Measurements from ENCODE around the gene NPSR1.

NPSR1 gene

DNA sequence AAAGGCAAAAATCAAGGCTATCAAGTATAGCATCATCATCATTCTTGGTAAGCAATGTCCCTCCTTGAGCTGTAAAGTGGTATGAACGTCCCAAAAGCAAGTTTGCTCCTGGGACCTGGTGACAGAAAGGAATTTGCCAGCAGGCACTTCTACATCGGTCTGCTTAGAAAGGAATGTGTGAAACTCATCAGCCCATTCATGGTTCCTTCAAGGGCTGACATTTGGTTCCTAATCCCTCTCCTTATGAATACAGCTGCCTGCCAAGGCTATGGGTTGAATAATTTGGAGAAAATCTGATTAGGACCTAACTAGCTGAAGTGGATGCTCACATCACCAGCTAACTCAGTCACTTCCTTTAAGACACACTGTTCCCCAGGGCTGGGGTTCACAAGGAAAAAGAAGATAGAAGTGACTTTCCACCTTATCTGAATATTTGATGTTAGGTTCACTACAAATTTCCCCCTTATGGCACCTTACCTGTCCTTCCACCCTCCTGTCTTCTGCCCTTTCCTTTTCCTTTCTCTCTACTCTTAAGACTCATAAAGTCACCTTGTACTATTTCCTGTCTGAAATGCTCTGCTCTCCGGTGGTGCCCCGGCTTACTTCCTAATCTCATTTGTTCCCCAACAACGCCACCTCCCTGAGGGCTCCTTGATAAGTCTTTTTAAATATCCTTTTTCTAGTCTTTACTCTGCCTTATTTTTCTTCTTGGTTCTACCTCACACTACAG lies 187.1 kb downstream of the NPSR1 start:
- DNase-seq (ENCODE audit: low read depth, low spot score), result no peak
- ChIA-PET POLR2A (no interaction called here), CTCF (no interaction called here)
- TF ChIP-seq CTCF (IDR thresholded peaks at IDR 0.05; ENCODE audit: insufficient read depth, low read length, missing control alignments), result no peak
- no peak overlapping the region for H3K4me3 ChIP-seq (ENCODE audit: low read depth, low read length)

GRCh38 chr7:34845666-34846361 lies 187.8 kb downstream of the NPSR1 start:
- no peak for TF ChIP-seq CTCF (IDR thresholded peaks at IDR 0.05; ENCODE audit: insufficient read depth, low read length, missing control alignments)
- no peak overlapping the region for H3K4me3 ChIP-seq (ENCODE audit: low read depth, low read length)
- DNase-seq (ENCODE audit: low read depth, low spot score), result no peak
- ChIA-PET CTCF (no interaction called here), POLR2A (no interaction called here)

GRCh38 chr7:34846976-34847375 lies 189.0 kb downstream of the NPSR1 start:
- no peak for DNase-seq (ENCODE audit: low read depth, low spot score)
- ChIA-PET CTCF (no interaction called here), POLR2A (no interaction called here)
- no peak for TF ChIP-seq CTCF (IDR thresholded peaks at IDR 0.05; ENCODE audit: insufficient read depth, low read length, missing control alignments)
- H3K4me3 ChIP-seq (ENCODE audit: low read depth, low read length), result no peak overlapping the region

- no peak for TF ChIP-seq CTCF (IDR thresholded peaks at IDR 0.05; ENCODE audit: insufficient read depth, low read length, missing control alignments)
- DNase-seq (ENCODE audit: low read depth, low spot score), result no peak
- ChIA-PET CTCF (no interaction called here), POLR2A (no interaction called here)
- H3K4me3 ChIP-seq (ENCODE audit: low read depth, low read length), result no peak overlapping the region
These were observed 190.7 kb downstream of the NPSR1 start for GRCh38 chr7:34848670-34849069.

- no peak overlapping the region for H3K4me3 ChIP-seq (ENCODE audit: low read depth, low read length)
- ChIA-PET POLR2A (no interaction called here), CTCF (interaction anchor here (0.6 kb wide), 1 partner anchor 165 kb away, joined by 3 read pairs; no protein-coding TSS in a partner anchor)
- no peak for DNase-seq (ENCODE audit: low read depth, low spot score)
- no peak for TF ChIP-seq CTCF (IDR thresholded peaks at IDR 0.05; ENCODE audit: insufficient read depth, low read length, missing control alignments)
These were observed 191.3 kb downstream of the NPSR1 start for GRCh38 chr7:34849163-34849960.

- TF ChIP-seq CTCF (IDR thresholded peaks at IDR 0.05; ENCODE audit: insufficient read depth, low read length, missing control alignments), result no peak
- CTCF ChIA-PET, result no interaction called here
- H3K4me3 ChIP-seq (ENCODE audit: low read depth, low read length), result no peak overlapping the region
- POLR2A ChIA-PET, result no interaction called here
- no peak for DNase-seq (ENCODE audit: low read depth, low spot score)
These were observed 192.0 kb downstream of the NPSR1 start for GRCh38 chr7:34849986-34850385.

All from AG04449 (cell line).